Progenitor cell of endocrine pancreas (in vitro differentiated cells): Measurements from ENCODE around the gene TMEM17. TPM values are rescaled to one million over a fixed set of nuclear protein-coding genes. Genes with fewer than 3 reads are reported as not detected.

Experiments
- DNase-seq: peaks from one replicate; pipeline ENCODE4 v3.0.0; 2021; ENCODE audit warnings: low spot score; ENCODE audit not compliant: unreplicated experiment
- H3K27ac Mint-ChIP-seq: 2 replicates; pipeline ENCODE4 v1.8.0; 2021; ENCODE audit warnings: mild to moderate bottlenecking, moderate library complexity, mixed read lengths
- H3K27me3 Mint-ChIP-seq: 2 replicates; pipeline ENCODE4 v1.8.0; 2021; ENCODE audit warnings: mixed read lengths
- H3K36me3 Mint-ChIP-seq: 2 replicates; pipeline ENCODE4 v1.8.0; 2022; ENCODE audit warnings: mixed read lengths; ENCODE audit not compliant: insufficient read depth
- H3K4me1 Mint-ChIP-seq: 2 replicates; pipeline ENCODE4 v1.8.0; 2021; ENCODE audit warnings: low read depth, mixed read lengths
- H3K4me3 Mint-ChIP-seq: 2 replicates; pipeline ENCODE4 v1.8.0; 2021; ENCODE audit warnings: low read depth, mild to moderate bottlenecking, moderate library complexity, mixed read lengths
- H3K9me3 Mint-ChIP-seq: 2 replicates; pipeline ENCODE4 v1.8.0; 2021; ENCODE audit warnings: low read depth, mixed read lengths
- CTCF ChIP-seq: fragments of 200-600 bp; sonication (generic); IDR thresholded peaks from one replicate; pipeline ENCODE4 v1.5.0; 2021; ENCODE audit warnings: antibody characterized with exemption, mild to moderate bottlenecking; ENCODE audit not compliant: unreplicated experiment
- total RNA-seq: library from RNA; stranded (reverse); gene quantifications from 2 replicates; pipeline ENCODE4 v1.2.1, GENCODE V29; 2021

Gene TMEM17
- total RNA-seq, 1 donor from 2014 or later = 5.9 TPM

GRCh38 chr2:62461707-62462106 lies 44.3 kb downstream of the TMEM17 start:
- DNase-seq = no peak
- Mint-ChIP-seq H3K4me3 (no peak overlapping the region), H3K9me3 (no peaks in the 10 kb centered on the region), H3K27me3 (peaks cover 4% of the 10 kb centered on the region), H3K36me3 (no peaks in the 10 kb centered on the region), H3K27ac (no peak overlapping the region), H3K4me1 (peaks cover 27% of the 10 kb centered on the region)
- TF ChIP-seq CTCF = no peak

DNA sequence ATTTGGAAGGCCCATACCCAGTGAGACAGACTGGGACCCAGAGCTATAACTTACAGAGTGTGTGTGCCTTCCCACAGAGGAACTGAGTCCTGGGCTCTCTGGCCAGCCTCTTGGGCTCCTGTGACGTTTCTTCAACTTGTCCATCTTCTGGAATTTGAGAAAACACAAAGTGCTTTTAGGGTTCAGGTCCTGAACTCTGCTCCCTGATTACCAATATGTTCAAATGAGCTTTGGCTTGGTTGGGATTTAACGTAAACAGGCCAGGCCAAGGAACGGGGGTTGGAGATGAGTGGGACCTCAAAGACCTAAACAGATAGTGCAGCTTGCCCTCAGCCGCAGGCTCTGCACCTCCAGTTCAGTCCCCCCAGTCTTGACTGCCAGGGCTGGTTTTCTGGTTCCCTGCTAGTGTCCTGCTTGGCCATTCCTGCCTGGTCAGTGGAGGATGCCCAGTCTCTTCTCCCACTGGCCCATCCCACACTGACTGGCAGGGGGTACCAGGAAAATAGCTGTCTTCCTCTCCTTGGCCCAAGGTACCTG lies 44.9 kb downstream of the TMEM17 start:
- peaks cover 26% of the 10 kb centered on the region for H3K4me1 Mint-ChIP-seq
- no peak for TF ChIP-seq CTCF
- H3K9me3 Mint-ChIP-seq = no peaks in the 10 kb centered on the region
- H3K27ac Mint-ChIP-seq = no peak overlapping the region
- H3K27me3 Mint-ChIP-seq = peaks cover 8% of the 10 kb centered on the region
- H3K36me3 Mint-ChIP-seq = no peaks in the 10 kb centered on the region
- H3K4me3 Mint-ChIP-seq = no peak overlapping the region
- no peak for DNase-seq

DNA sequence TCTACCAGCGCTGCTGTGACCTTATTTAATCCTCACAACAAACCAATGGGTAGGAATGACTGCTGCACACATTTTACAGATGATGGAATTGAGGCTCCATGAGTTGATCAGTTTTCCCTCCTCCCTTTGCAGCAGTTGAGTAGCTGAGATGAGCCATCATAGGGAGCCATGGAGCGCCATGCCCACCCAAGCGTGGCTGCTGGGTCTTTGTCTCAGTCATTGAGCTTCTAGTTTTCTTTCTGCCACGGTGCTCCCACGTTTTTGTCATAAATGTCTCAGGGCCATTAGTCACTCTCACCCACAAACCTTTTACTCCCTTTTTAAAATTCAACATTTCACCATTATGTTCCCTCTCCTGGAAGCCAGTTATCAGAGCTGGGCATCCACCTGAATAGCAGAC lies 45.8 kb downstream of the TMEM17 start:
- Mint-ChIP-seq H3K27me3 (peaks cover 13% of the 10 kb centered on the region), H3K4me1 (peaks cover 24% of the 10 kb centered on the region), H3K9me3 (no peaks in the 10 kb centered on the region), H3K4me3 (no peak overlapping the region), H3K27ac (no peak overlapping the region), H3K36me3 (no peaks in the 10 kb centered on the region)
- DNase-seq = no peak
- TF ChIP-seq CTCF = no peak

DNA sequence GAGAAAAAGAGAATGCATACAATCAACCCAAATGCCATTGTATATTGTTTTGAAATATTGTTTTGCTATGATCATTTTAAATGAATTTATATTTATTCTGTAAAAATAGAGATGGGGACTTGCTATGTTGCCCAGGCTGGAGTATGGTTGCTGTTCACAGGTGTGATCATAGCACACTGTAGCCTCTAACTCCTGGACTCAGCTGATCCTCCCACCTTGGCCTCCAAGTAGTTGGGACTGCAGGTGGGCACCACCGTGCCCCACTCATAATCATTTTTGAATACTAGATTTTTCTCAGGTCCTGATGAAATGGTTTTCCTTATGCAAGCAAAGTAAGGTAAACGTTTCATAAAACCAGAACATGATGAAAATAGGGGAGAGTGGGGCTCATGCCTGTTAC lies 46.3 kb downstream of the TMEM17 start:
- no peak overlapping the region for H3K4me3 Mint-ChIP-seq
- no peak overlapping the region for H3K27ac Mint-ChIP-seq
- peaks cover 19% of the 10 kb centered on the region for H3K4me1 Mint-ChIP-seq
- H3K36me3 Mint-ChIP-seq = no peaks in the 10 kb centered on the region
- peaks cover 13% of the 10 kb centered on the region for H3K27me3 Mint-ChIP-seq
- no peak for TF ChIP-seq CTCF
- no peak for DNase-seq
- no peaks in the 10 kb centered on the region for H3K9me3 Mint-ChIP-seq

- no peak overlapping the region for H3K4me3 Mint-ChIP-seq
- no peak overlapping the region for H3K27ac Mint-ChIP-seq
- no peak for DNase-seq
- TF ChIP-seq CTCF = no peak
- H3K27me3 Mint-ChIP-seq = peaks cover 13% of the 10 kb centered on the region
- peaks cover 14% of the 10 kb centered on the region for H3K4me1 Mint-ChIP-seq
- H3K36me3 Mint-ChIP-seq = no peaks in the 10 kb centered on the region
- H3K9me3 Mint-ChIP-seq = no peaks in the 10 kb centered on the region
Measured at GRCh38 chr2:62459106-62459505, 46.9 kb downstream of the TMEM17 start.
